Astrocyte (in vitro differentiated cells and primary cell): Measurements from ENCODE around the gene STK31. TPM values are rescaled to one million over a fixed set of nuclear protein-coding genes. Genes with fewer than 3 reads are reported as not detected.

Experiments used
- DNase-seq: peaks from one replicate; pipeline ENCODE4 v3.0.0-alpha.2; 2010; ENCODE audit warnings: low read depth
- FAIRE-seq: peaks from 2 replicates; lab custom pipeline; 2011; peaks lifted over from hg19 to GRCh38; lab: Jason Lieb, UNC
- H2AFZ ChIP-seq: 2 replicates; pipeline ENCODE4 v1.6.0; 2012; ENCODE audit warnings: low read depth, low read length, inconsistent platforms
- H3K27ac ChIP-seq: 2 replicates; pipeline ENCODE4 v1.5.1; 2011; ENCODE audit warnings: low read depth, low read length, inconsistent platforms
- H3K27me3 ChIP-seq: 2 replicates; pipeline ENCODE4 v1.6.0; 2011; ENCODE audit warnings: low read length, inconsistent platforms; ENCODE audit not compliant: insufficient read depth
- H3K36me3 ChIP-seq: 2 replicates; pipeline ENCODE4 v1.5.1; 2011; ENCODE audit warnings: low read length, inconsistent platforms; ENCODE audit not compliant: insufficient read depth
- H3K4me1 ChIP-seq: 2 replicates; pipeline ENCODE4 v1.5.1; 2011; ENCODE audit warnings: low read length, inconsistent platforms; ENCODE audit not compliant: insufficient read depth
- H3K4me2 ChIP-seq: 2 replicates; pipeline ENCODE4 v1.6.0; 2012; ENCODE audit warnings: low read length, inconsistent platforms
- H3K4me3 ChIP-seq: 2 replicates; pipeline ENCODE4 v1.5.1; 2011; ENCODE audit warnings: low read depth, mild to moderate bottlenecking, low read length, inconsistent platforms; ENCODE audit not compliant: insufficient read depth
- H3K79me2 ChIP-seq: 2 replicates; pipeline ENCODE4 v1.6.0; 2012; ENCODE audit warnings: mild to moderate bottlenecking, low read length, inconsistent platforms; ENCODE audit not compliant: insufficient read depth
- H3K9ac ChIP-seq: 2 replicates; pipeline ENCODE4 v1.6.0; 2012; ENCODE audit warnings: mild to moderate bottlenecking, low read length, inconsistent platforms
- H3K9me3 ChIP-seq: 2 replicates; pipeline ENCODE4 v1.5.1; 2012; ENCODE audit warnings: low read depth, mild to moderate bottlenecking, low read length, inconsistent platforms; ENCODE audit not compliant: insufficient read depth
- H4K20me1 ChIP-seq: 2 replicates; pipeline ENCODE4 v1.6.0; 2012; ENCODE audit warnings: low read length, inconsistent platforms; ENCODE audit not compliant: insufficient read depth
- H3K27ac Mint-ChIP-seq: one replicate; pipeline ENCODE4 v1.8.0; 2021; ENCODE audit warnings: mild to moderate bottlenecking, mixed read lengths; ENCODE audit not compliant: unreplicated experiment
- H3K27me3 Mint-ChIP-seq: one replicate; pipeline ENCODE4 v1.8.0; 2021; ENCODE audit warnings: low read depth, mixed read lengths; ENCODE audit not compliant: unreplicated experiment
- H3K36me3 Mint-ChIP-seq: one replicate; pipeline ENCODE4 v1.8.0; 2021; ENCODE audit warnings: low read depth, mixed read lengths; ENCODE audit not compliant: unreplicated experiment
- H3K4me1 Mint-ChIP-seq: one replicate; pipeline ENCODE4 v1.8.0; 2021; ENCODE audit warnings: low read depth, mixed read lengths; ENCODE audit not compliant: unreplicated experiment
- H3K4me3 Mint-ChIP-seq: one replicate; pipeline ENCODE4 v1.8.0; 2021; ENCODE audit warnings: mild to moderate bottlenecking, moderate library complexity, mixed read lengths; ENCODE audit not compliant: unreplicated experiment
- H3K9me3 Mint-ChIP-seq: one replicate; pipeline ENCODE4 v1.8.0; 2021; ENCODE audit warnings: mild to moderate bottlenecking, mixed read lengths; ENCODE audit not compliant: unreplicated experiment
- EZH2 ChIP-seq: IDR thresholded peaks from 2 replicates; pipeline ENCODE4 v1.6.1; 2012; ENCODE audit warnings: mild to moderate bottlenecking, low read length, inconsistent platforms; ENCODE audit not compliant: insufficient read depth
- total RNA-seq: library from RNA; stranded (reverse); gene quantifications from 2 replicates; pipeline ENCODE4 v1.2.1, GENCODE V29; 2021
- TF ChIP-seq, protein P1 (sequence below): IDR thresholded peaks from 2 replicates; pipeline ENCODE4 v1.5.1; 2011; ENCODE audit warnings: low read depth, mild to moderate bottlenecking, inconsistent platforms, low read length, moderate library complexity; ENCODE audit not compliant: insufficient read depth

Gene STK31
- total RNA-seq, 1 donor from 2014 or later = 0.20 TPM

DNA sequence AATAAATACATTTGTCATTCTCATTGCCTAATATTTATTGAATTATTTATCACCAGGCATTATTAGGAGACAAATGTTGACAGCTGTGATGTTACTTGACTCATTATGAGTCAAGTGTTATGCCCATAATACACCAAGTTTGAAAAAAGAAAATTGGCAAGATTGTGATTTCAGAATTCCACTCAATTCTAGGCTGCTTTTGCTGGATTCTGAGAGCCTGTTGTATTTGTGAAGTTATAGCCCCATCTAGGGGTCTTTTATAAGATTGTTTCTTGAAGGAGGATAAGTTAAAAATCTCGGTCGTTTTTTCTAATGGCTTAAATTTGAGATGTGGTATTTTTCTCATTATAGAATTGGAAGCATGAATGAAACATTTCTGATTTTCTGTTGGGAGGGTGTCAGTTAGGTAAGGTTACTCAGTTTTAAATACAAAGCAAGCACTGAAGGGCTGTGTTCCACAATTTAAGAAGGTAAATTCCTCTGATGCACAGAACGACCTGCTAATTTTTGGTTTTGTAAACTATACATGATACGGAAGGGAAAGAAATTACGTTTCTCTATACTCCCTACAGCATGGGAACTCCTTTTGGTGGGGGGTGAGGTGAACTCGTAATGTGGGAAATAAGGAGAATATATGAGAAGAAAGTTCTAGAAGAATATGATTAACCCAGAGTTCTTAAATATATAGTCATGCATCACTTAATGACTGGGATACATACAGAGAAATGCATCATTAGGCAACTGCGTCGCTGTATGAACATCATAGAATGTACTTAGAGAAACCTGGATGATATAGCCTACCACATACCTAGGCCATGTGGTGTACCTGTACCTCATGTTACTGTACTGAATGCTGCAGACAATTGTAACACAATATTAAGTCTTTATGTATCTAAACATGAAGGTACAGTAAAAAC is 2.6 kb downstream of the STK31 start:
- Histone ChIP-seq H3K79me2 (no peaks in the 10 kb centered on the region), H3K4me2 (peak overlapping the region; percentile 52), H3K27me3 (no peaks in the 10 kb centered on the region), H2AFZ (no peak overlapping the region), H3K4me1 (peaks cover 18% of the 10 kb centered on the region), H3K4me3 (no peak overlapping the region), H4K20me1 (no peaks in the 10 kb centered on the region), H3K9ac (peak overlapping the region; percentile 48), H3K36me3 (no peaks in the 10 kb centered on the region), H3K27ac (no peak overlapping the region), H3K9me3 (no peaks in the 10 kb centered on the region)
- Mint-ChIP-seq H3K27ac (peak overlapping the region; percentile 50), H3K36me3 (no peaks in the 10 kb centered on the region), H3K9me3 (no peaks in the 10 kb centered on the region), H3K4me1 (peaks cover 20% of the 10 kb centered on the region), H3K4me3 (no peak overlapping the region), H3K27me3 (no peaks in the 10 kb centered on the region)
- FAIRE-seq (no peak), DNase-seq (peak; percentile 38)
- no peak for TF ChIP-seq EZH2
- TF ChIP-seq, protein P1, sequence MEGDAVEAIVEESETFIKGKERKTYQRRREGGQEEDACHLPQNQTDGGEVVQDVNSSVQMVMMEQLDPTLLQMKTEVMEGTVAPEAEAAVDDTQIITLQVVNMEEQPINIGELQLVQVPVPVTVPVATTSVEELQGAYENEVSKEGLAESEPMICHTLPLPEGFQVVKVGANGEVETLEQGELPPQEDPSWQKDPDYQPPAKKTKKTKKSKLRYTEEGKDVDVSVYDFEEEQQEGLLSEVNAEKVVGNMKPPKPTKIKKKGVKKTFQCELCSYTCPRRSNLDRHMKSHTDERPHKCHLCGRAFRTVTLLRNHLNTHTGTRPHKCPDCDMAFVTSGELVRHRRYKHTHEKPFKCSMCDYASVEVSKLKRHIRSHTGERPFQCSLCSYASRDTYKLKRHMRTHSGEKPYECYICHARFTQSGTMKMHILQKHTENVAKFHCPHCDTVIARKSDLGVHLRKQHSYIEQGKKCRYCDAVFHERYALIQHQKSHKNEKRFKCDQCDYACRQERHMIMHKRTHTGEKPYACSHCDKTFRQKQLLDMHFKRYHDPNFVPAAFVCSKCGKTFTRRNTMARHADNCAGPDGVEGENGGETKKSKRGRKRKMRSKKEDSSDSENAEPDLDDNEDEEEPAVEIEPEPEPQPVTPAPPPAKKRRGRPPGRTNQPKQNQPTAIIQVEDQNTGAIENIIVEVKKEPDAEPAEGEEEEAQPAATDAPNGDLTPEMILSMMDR = peak; percentile 60

DNA sequence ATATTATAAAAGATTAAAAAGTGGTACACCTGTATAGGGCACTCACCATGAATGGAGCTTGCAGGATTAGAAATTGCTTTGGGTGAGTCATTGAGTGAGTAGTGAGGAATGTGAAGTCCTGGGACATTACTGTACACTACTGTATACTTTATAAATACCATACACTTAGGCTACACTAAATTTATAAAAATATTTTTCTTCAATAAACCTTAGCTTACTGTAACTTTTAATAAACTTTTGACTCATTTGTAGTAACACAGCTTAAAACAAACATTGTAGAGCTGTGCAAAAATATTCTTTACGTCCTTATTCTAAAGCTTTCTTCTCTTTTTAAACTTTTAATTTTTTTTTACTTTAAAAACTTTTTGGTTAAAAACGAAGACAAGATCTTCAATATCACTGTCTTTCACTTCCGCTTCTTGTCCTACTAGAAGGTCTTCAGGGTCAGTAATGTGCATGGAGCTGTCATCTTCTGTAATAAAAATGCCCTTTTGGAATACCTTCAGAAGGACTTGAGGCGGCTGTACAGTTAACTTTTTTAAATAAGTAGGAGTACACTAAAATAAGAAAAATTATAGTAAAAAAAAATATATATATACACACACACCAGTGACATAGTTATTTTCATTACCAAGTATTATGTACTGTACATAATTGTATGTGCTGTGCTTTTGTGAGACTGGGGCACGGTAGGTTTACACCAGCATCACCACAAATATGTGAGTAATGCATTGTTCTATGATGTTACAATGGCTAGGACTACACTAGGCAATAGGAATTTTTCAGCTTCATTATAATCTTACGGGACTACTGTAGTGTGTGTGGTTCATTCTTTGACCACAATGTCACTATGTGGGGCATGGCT is 3.5 kb downstream of the STK31 start:
- Mint-ChIP-seq H3K9me3 (no peaks in the 10 kb centered on the region), H3K27ac (no peak overlapping the region), H3K4me3 (no peak overlapping the region), H3K27me3 (no peaks in the 10 kb centered on the region), H3K4me1 (peaks cover 20% of the 10 kb centered on the region), H3K36me3 (no peaks in the 10 kb centered on the region)
- H3K4me2 ChIP-seq = peak overlapping the region; percentile 52
- H3K9ac ChIP-seq = peak overlapping the region; percentile 48
- H4K20me1 ChIP-seq = no peaks in the 10 kb centered on the region
- no peaks in the 10 kb centered on the region for H3K9me3 ChIP-seq
- TF ChIP-seq EZH2 = no peak
- TF ChIP-seq, protein P1 = no peak
- no peaks in the 10 kb centered on the region for H3K36me3 ChIP-seq
- DNase-seq (peak; percentile 97), FAIRE-seq (peak; percentile 59)
- peaks cover 18% of the 10 kb centered on the region for H3K4me1 ChIP-seq
- no peaks in the 10 kb centered on the region for H3K79me2 ChIP-seq
- no peak overlapping the region for H3K4me3 ChIP-seq
- H3K27me3 ChIP-seq = no peaks in the 10 kb centered on the region
- H3K27ac ChIP-seq = peak overlapping the region; percentile 84
- no peak overlapping the region for H2AFZ ChIP-seq
